KMS-11 (cell line): ENCODE measurements around the gene DIAPH3.

Source experiments
- H2AFZ ChIP-seq: fragments of 200-600 bp; sonication (generic); 2 replicates; pipeline ENCODE4 v1.6.1; 2016; ENCODE audit warnings: antibody characterized with exemption, mixed run types, low read depth
- H3K27ac ChIP-seq: fragments of 200-600 bp; sonication (generic); 2 replicates; pipeline ENCODE4 v1.6.1; 2016; ENCODE audit warnings: mild to moderate bottlenecking, mixed run types
- H3K27me3 ChIP-seq: fragments of 200-600 bp; sonication (generic); 2 replicates; pipeline ENCODE4 v1.6.1; 2017; ENCODE audit warnings: mild to moderate bottlenecking, low read depth, mixed run types, moderate library complexity; ENCODE audit not compliant: insufficient read depth
- H3K36me3 ChIP-seq: fragments of 200-600 bp; sonication (generic); 2 replicates; pipeline ENCODE4 v1.6.1; 2017; ENCODE audit warnings: mild to moderate bottlenecking, mixed run types; ENCODE audit not compliant: insufficient read depth
- H3K4me1 ChIP-seq: fragments of 200-600 bp; sonication (generic); 2 replicates; pipeline ENCODE4 v1.6.1; 2016; ENCODE audit warnings: mild to moderate bottlenecking, low read depth, mixed run types; ENCODE audit not compliant: poor library complexity, severe bottlenecking
- H3K4me2 ChIP-seq: fragments of 200-600 bp; sonication (generic); 2 replicates; pipeline ENCODE4 v1.7.0; 2016; ENCODE audit warnings: mild to moderate bottlenecking, mixed run types
- H3K4me3 ChIP-seq: fragments of 200-600 bp; sonication (generic); IDR thresholded peaks from 2 replicates; pipeline ENCODE4 v1.6.1; 2017; ENCODE audit warnings: low read depth, low read length, mixed read lengths; ENCODE audit not compliant: insufficient read depth
- H3K79me2 ChIP-seq: fragments of 200-600 bp; sonication (generic); 2 replicates; pipeline ENCODE4 v1.6.1; 2016; ENCODE audit warnings: low read depth, mixed run types; ENCODE audit not compliant: insufficient read depth
- H3K9ac ChIP-seq: fragments of 200-600 bp; sonication (generic); 2 replicates; pipeline ENCODE4 v1.6.1; 2016; ENCODE audit warnings: mild to moderate bottlenecking, mixed run types
- H4K20me1 ChIP-seq: fragments of 200-600 bp; sonication (generic); 2 replicates; pipeline ENCODE4 v1.6.1; 2016; ENCODE audit warnings: mild to moderate bottlenecking, mixed run types; ENCODE audit not compliant: insufficient read depth
- TF ChIP-seq, protein P1 (sequence below): fragments of 200-600 bp; sonication (generic); conservative IDR thresholded peaks from 2 replicates; pipeline ENCODE4 v1.6.1; 2017; ENCODE audit warnings: low read depth, mild to moderate bottlenecking, antibody characterized with exemption, low read length, moderate library complexity, mixed read lengths

The DIAPH3 gene

GRCh38 chr13:59700281-59700680 lies 463.4 kb downstream of the DIAPH3 start:
- TF ChIP-seq, protein P1, sequence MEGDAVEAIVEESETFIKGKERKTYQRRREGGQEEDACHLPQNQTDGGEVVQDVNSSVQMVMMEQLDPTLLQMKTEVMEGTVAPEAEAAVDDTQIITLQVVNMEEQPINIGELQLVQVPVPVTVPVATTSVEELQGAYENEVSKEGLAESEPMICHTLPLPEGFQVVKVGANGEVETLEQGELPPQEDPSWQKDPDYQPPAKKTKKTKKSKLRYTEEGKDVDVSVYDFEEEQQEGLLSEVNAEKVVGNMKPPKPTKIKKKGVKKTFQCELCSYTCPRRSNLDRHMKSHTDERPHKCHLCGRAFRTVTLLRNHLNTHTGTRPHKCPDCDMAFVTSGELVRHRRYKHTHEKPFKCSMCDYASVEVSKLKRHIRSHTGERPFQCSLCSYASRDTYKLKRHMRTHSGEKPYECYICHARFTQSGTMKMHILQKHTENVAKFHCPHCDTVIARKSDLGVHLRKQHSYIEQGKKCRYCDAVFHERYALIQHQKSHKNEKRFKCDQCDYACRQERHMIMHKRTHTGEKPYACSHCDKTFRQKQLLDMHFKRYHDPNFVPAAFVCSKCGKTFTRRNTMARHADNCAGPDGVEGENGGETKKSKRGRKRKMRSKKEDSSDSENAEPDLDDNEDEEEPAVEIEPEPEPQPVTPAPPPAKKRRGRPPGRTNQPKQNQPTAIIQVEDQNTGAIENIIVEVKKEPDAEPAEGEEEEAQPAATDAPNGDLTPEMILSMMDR: no peak
- H3K4me2 ChIP-seq: no peak overlapping the region
- no peak overlapping the region for H3K9ac ChIP-seq
- no peaks in the 10 kb centered on the region for H4K20me1 ChIP-seq
- no peaks in the 10 kb centered on the region for H3K79me2 ChIP-seq
- no peaks in the 10 kb centered on the region for H3K27me3 ChIP-seq
- no peaks in the 10 kb centered on the region for H3K4me1 ChIP-seq
- H2AFZ ChIP-seq: no peak overlapping the region
- H3K36me3 ChIP-seq: no peaks in the 10 kb centered on the region
- H3K4me3 ChIP-seq: no peak overlapping the region
- H3K27ac ChIP-seq: no peak overlapping the region

- H4K20me1 ChIP-seq: no peaks in the 10 kb centered on the region
- H3K9ac ChIP-seq: no peak overlapping the region
- no peak overlapping the region for H2AFZ ChIP-seq
- TF ChIP-seq, protein P1: no peak
- H3K27me3 ChIP-seq: no peaks in the 10 kb centered on the region
- no peak overlapping the region for H3K4me2 ChIP-seq
- H3K4me1 ChIP-seq: no peaks in the 10 kb centered on the region
- no peak overlapping the region for H3K4me3 ChIP-seq
- H3K79me2 ChIP-seq: no peaks in the 10 kb centered on the region
- no peaks in the 10 kb centered on the region for H3K36me3 ChIP-seq
- no peak overlapping the region for H3K27ac ChIP-seq
Observed at GRCh38 chr13:59696271-59696670, 467.5 kb downstream of the DIAPH3 start.

GRCh38 chr13:59691501-59692066 lies 472.1 kb downstream of the DIAPH3 start:
- Histone ChIP-seq H3K27me3 (no peaks in the 10 kb centered on the region), H3K4me2 (no peak overlapping the region), H3K4me1 (no peaks in the 10 kb centered on the region), H3K79me2 (no peaks in the 10 kb centered on the region), H3K36me3 (no peaks in the 10 kb centered on the region), H3K27ac (no peak overlapping the region), H3K9ac (no peak overlapping the region), H2AFZ (no peak overlapping the region), H3K4me3 (no peak overlapping the region), H4K20me1 (no peaks in the 10 kb centered on the region)
- TF ChIP-seq, protein P1: no peak

DNA sequence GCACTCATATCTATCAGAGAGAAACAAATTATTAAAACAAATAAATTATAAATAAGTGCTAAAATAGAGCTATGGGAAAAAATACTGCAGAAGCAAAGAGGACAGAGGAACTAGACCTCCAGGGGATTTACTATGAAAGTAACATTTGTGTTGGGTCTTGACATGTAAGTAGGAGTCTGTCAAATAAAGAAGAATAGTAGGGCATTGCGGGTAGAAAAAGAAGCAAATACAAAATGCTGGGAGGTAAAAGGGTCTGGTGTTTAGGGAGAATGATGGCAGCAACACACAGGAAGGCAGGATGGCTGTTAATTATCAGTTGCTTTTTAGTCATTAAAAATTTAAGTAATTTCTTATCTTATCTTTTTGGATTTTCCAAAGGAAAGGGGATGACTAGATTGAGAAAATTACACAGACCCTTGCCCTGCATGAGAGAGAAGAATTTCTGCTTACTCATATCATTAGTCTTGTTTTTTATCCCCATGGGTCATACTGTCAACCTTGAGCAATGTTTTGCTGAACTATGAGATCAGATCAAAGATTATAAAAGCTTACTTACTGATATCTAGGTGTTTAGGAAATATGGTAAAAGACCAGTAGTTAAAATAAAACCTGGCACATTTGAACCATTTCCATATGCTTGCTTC lies 472.7 kb downstream of the DIAPH3 start:
- Histone ChIP-seq H2AFZ (no peak overlapping the region), H4K20me1 (no peaks in the 10 kb centered on the region), H3K27me3 (no peaks in the 10 kb centered on the region), H3K9ac (no peak overlapping the region), H3K36me3 (no peaks in the 10 kb centered on the region), H3K4me2 (no peak overlapping the region), H3K27ac (no peak overlapping the region), H3K79me2 (no peaks in the 10 kb centered on the region), H3K4me1 (no peaks in the 10 kb centered on the region), H3K4me3 (no peak overlapping the region)
- TF ChIP-seq, protein P1: no peak
